Panc1 (cell line): Measurements from ENCODE around the gene KRT5.

Experiments used
- POLR2AphosphoS5 ChIP-seq: IDR thresholded peaks from 2 replicates; pipeline ENCODE4 v1.6.1; 2012; ENCODE audit warnings: mild to moderate bottlenecking, low read depth, low read length, moderate library complexity
- SIN3A ChIP-seq: IDR thresholded peaks from 2 replicates; pipeline ENCODE4 v1.6.1; 2012; ENCODE audit warnings: low read depth, mild to moderate bottlenecking, low read length, moderate library complexity, borderline replicate concordance; ENCODE audit not compliant: insufficient read depth
- TF ChIP-seq, protein P1 (sequence below): fragments of 450-650 bp; IDR thresholded peaks from 2 replicates; pipeline ENCODE4 v1.5.1; 2017; ENCODE audit warnings: mild to moderate bottlenecking
- TF ChIP-seq, protein P2 (sequence below), 2 experiments: IDR thresholded peaks; 2 replicates each; pipeline ENCODE4 v1.6.1; 2011 to 2012; ENCODE audit warnings: low read depth in 2 of 2, control low read depth in 1 of 2, low read length in 1 of 2, mild to moderate bottlenecking in 1 of 2, moderate library complexity in 1 of 2; ENCODE audit not compliant: insufficient read depth in 1 of 2

DNA sequence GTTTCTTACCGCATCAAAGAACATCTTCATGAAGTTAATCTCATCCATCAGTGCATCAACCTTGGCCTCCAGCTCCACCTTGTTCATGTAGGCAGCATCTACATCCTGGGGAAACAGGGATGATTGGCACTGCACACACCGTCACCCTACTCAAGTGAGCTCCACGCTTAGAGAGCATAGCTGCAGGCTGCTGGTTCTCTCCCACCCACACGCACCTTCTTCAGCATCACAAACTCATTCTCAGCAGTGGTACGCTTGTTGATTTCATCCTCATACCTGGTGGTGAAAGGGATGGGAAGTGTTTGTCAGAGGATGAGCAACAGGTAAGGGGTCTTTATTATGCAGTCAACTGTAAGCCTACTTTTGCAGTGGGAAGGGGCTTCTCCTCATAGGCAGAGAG, 2.3 kb downstream of the KRT5 start:
- TF ChIP-seq, protein P1, sequence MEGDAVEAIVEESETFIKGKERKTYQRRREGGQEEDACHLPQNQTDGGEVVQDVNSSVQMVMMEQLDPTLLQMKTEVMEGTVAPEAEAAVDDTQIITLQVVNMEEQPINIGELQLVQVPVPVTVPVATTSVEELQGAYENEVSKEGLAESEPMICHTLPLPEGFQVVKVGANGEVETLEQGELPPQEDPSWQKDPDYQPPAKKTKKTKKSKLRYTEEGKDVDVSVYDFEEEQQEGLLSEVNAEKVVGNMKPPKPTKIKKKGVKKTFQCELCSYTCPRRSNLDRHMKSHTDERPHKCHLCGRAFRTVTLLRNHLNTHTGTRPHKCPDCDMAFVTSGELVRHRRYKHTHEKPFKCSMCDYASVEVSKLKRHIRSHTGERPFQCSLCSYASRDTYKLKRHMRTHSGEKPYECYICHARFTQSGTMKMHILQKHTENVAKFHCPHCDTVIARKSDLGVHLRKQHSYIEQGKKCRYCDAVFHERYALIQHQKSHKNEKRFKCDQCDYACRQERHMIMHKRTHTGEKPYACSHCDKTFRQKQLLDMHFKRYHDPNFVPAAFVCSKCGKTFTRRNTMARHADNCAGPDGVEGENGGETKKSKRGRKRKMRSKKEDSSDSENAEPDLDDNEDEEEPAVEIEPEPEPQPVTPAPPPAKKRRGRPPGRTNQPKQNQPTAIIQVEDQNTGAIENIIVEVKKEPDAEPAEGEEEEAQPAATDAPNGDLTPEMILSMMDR = no peak
- TF ChIP-seq POLR2AphosphoS5 (no peak), SIN3A (no peak)
- TF ChIP-seq, protein P2, sequence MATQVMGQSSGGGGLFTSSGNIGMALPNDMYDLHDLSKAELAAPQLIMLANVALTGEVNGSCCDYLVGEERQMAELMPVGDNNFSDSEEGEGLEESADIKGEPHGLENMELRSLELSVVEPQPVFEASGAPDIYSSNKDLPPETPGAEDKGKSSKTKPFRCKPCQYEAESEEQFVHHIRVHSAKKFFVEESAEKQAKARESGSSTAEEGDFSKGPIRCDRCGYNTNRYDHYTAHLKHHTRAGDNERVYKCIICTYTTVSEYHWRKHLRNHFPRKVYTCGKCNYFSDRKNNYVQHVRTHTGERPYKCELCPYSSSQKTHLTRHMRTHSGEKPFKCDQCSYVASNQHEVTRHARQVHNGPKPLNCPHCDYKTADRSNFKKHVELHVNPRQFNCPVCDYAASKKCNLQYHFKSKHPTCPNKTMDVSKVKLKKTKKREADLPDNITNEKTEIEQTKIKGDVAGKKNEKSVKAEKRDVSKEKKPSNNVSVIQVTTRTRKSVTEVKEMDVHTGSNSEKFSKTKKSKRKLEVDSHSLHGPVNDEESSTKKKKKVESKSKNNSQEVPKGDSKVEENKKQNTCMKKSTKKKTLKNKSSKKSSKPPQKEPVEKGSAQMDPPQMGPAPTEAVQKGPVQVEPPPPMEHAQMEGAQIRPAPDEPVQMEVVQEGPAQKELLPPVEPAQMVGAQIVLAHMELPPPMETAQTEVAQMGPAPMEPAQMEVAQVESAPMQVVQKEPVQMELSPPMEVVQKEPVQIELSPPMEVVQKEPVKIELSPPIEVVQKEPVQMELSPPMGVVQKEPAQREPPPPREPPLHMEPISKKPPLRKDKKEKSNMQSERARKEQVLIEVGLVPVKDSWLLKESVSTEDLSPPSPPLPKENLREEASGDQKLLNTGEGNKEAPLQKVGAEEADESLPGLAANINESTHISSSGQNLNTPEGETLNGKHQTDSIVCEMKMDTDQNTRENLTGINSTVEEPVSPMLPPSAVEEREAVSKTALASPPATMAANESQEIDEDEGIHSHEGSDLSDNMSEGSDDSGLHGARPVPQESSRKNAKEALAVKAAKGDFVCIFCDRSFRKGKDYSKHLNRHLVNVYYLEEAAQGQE (IDR thresholded peaks at IDR 0.05; ENCODE audit: insufficient read depth in 1 of 2, low read depth in 2 of 2, low read length in 1 of 2) = no peak
